ENCODE results near the gene LAMA3.

The LAMA3 gene

GRCh38 chr18:23719634-23720201 lies 30.5 kb downstream of the LAMA3 start:
- peak; percentile 98 for DNase-seq (ENCODE audit: low read depth)
- no peak overlapping the region for H3K4me3 ChIP-seq (ENCODE audit: control insufficient read depth, low read depth, low read length)
- no peak for TF ChIP-seq CTCF (IDR thresholded peaks at IDR 0.05; ENCODE audit: control insufficient read depth, insufficient read depth, low read depth, low read length, missing control alignments)

GRCh38 chr18:23721696-23722480 lies 32.6 kb downstream of the LAMA3 start:
- DNase-seq (ENCODE audit: low read depth): no peak

GRCh38 chr18:23722646-23723045 lies 33.4 kb downstream of the LAMA3 start:
- no peak overlapping the region for H3K4me3 ChIP-seq (ENCODE audit: control insufficient read depth, low read depth, low read length)

More at GRCh38 chr18:23721696-23722480, 32.6 kb downstream of the LAMA3 start:
- no peak overlapping the region for H3K4me3 ChIP-seq (ENCODE audit: control insufficient read depth, low read depth, low read length)
- TF ChIP-seq CTCF (IDR thresholded peaks at IDR 0.05; ENCODE audit: control insufficient read depth, insufficient read depth, low read depth, low read length, missing control alignments): no peak

GRCh38 chr18:23723121-23723520 lies 33.9 kb downstream of the LAMA3 start:
- peak; percentile 82 for DNase-seq (ENCODE audit: low read depth)
- no peak overlapping the region for H3K4me3 ChIP-seq (ENCODE audit: control insufficient read depth, low read depth, low read length)
- no peak for TF ChIP-seq CTCF (IDR thresholded peaks at IDR 0.05; ENCODE audit: control insufficient read depth, insufficient read depth, low read depth, low read length, missing control alignments)

More at GRCh38 chr18:23722646-23723045, 33.4 kb downstream of the LAMA3 start:
- TF ChIP-seq CTCF (IDR thresholded peaks at IDR 0.05; ENCODE audit: control insufficient read depth, insufficient read depth, low read depth, low read length, missing control alignments): no peak
- no peak for DNase-seq (ENCODE audit: low read depth)

GRCh38 chr18:23724681-23725080 lies 35.4 kb downstream of the LAMA3 start:
- no peak overlapping the region for H3K4me3 ChIP-seq (ENCODE audit: control insufficient read depth, low read depth, low read length)
- TF ChIP-seq CTCF (IDR thresholded peaks at IDR 0.05; ENCODE audit: control insufficient read depth, insufficient read depth, low read depth, low read length, missing control alignments): no peak
- DNase-seq (ENCODE audit: low read depth): no peak

GRCh38 chr18:23725351-23725750 lies 36.1 kb downstream of the LAMA3 start:
- H3K4me3 ChIP-seq (ENCODE audit: control insufficient read depth, low read depth, low read length): no peak overlapping the region
- DNase-seq (ENCODE audit: low read depth): no peak
- TF ChIP-seq CTCF (IDR thresholded peaks at IDR 0.05; ENCODE audit: control insufficient read depth, insufficient read depth, low read depth, low read length, missing control alignments): no peak

All from AG09309 (cell line).